CD4-positive, alpha-beta T cell treated with Interleukin-17A for 4 hours (primary cell): Measurements from ENCODE around the gene CLOCK.

ENCODE experiments used
- DNase-seq: peaks from one replicate; pipeline ENCODE4 v3.0.0-alpha.2; 2020; ENCODE audit warnings: mixed read lengths

Gene CLOCK

DNA sequence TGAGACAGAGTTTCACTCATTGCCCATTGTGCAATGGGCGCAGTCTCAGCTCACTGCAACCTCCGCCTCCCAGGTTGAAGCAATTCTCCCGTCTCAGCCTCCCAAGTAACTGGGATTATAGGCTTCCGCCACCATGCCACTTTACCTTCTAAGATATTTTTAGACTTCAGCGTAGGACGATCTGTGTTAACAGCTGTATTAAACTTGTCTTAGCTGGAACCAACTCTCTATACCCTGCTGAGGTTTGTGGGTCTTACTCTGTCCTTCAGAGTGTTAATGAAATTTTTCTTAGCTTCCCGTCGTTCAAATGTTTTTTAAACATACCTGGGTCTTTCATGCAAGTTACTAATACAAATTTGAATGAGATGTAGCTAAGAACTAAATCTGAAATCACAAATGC, 136.3 kb downstream of the CLOCK start:
- no peak for DNase-seq

DNA sequence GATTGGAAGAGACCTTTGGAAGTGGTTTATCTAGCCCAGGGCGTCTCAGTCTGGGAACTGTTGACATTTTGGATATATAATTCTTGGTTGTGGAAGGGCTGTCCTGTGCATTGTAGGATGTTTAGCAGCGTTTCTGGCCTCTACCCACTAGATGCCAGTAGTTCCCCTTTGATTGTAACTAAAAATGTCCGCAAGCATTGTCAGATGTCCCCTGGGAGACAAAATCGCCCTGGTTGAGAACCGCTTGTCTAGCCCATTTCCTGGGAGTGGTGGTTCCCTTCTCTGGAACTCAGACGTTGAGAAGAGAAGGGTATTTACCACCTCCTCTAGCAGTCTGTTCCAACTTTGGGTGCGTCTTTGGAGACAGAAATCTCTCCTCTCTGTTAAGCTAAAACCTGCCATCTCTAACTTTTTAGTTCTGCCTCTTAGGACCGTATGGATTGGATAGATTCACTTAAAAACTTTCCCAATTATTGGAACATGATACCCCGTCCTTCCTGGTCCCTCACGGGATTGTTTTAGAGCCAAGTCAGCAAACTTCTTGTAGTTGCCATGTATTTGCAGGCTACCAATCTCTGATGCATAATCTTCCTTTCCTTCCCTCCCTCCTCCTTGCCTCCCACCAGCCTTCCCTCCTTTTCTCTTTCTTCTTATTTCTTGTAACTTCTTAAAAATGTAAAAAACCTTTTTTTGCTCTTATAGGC, 137.1 kb downstream of the CLOCK start:
- DNase-seq, result peak; percentile 15

DNA sequence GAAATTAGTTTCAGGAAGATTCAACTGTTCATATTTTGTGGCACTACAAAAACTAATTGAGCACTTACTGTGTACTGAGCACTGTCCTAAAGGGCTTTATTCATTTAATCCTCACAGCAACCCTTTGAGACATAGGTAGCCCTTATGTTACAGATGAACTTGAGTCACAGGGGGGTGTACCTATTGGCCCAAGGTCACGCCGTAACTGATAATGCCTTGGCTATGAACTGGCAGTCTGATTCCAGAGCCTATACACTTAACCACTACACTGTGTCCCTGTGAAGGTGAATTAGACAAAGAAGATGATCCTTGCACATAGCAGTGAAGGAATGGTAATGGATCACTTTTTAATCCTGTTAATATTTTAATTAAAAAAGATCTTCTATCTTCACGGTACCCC, 138.9 kb downstream of the CLOCK start:
- no peak for DNase-seq

DNA sequence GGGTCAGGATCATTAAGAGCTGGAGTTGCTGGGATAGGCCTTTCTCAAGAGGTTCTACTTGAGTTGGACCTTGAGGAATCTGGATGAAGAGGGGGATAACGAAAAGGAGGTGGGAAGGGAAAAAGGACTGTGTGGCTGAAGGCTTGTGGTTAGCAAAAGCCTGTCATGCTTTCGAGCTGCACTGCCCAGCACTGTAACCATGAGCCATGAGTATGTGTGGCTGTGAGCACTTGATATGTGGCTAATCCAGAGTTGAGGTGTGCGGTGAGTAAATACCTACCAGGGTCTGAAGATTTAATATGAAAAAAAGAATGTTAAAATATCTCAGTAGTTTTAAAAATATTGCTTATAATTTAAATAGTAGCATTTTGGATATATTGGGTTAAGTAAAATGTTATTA, 139.6 kb downstream of the CLOCK start:
- DNase-seq, result no peak

DNA sequence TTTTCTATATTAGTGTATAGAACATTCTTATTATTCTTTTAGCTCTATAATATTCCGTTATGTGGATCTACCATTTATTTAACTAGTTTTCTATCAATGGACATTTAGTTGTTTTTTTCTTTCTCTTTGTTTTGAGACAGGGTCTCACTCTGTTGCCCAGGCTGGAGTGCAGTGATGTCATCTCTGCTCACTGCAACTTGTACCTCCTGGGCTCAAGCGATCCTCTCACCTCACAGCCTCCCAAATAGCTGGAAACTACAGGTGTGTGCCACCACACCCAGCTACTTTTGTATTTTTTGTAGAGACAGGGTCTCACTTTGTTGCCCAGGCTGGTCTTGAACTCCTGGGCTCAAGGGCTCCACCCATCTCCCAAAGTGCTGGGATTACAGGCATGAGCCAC, 140.2 kb downstream of the CLOCK start:
- no peak for DNase-seq

DNA sequence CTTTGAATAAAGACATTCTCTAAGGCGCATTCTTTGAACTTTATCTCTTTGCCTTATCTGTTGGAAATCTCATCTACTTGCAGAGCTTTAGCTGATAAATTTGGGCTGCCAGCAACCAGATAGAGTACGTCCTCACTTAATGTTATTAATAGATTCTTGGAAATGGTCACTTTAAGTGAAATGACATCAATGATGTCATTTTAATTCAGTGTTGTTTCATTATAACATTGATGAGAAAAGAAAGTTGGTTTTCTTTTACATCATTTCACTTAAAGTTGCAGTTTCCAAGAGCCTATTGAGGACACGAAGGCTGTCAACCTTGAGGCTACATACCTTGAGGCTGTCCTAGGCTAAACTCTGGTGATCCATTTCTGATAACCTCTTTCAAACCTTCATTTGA, 141.6 kb downstream of the CLOCK start:
- no peak for DNase-seq

DNA sequence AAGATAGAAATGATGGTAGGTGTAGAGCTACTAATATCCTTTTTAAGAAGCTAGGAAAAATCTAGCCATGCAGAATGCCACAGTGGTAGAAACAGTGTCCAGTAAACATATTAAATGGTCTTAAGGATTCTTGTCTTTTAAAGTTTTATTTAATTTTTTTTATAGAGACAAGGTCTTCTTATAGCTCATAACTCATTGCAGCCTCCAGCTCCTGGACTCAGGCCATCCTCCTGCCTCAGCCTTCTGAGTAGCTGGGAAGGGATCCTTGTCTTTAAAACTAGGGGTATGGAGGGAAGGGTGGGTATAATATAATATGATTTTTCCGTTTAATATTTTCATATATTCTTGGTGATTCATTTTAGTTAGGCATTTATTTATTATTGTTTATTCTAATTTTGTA, 147.1 kb downstream of the CLOCK start:
- no peak for DNase-seq

DNA sequence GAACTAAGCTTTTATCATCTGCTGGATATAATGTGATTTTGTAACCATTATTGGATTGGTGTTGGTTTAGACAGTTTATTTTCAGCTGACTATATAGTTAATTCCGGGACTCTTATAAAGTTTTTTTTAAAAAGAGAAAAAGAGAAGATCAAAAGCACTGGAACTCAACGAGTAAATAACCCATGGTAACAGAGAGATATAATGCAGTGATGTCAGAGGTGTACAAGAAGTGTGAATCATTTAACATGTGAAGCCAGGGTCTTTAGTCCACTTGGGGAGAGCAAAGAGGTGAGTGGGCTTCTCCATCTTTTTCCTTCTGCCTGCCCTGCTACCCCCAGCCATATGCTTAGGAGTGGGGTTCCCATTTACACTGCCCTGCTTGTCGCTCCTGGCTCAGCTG, 147.7 kb downstream of the CLOCK start:
- DNase-seq, result no peak

DNA sequence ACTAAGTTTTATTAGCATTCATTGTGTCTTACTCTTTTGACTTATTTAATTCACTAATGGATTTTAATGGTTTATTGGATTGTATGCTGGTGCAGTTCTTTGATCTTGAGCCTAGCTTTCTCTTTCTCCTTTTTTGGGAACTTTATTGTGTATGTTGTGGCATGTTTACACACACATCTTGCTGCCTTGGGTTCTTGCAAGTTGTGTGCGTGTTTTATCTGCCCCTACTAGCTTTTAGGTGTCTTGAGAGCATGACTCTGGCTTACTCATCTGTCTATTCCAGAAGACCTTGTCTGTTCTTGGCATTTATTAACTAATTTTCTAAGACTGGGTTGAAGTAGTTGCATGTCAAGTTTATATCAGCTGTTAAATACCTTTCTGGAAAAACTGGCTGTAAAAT, 148.2 kb downstream of the CLOCK start:
- no peak for DNase-seq

DNA sequence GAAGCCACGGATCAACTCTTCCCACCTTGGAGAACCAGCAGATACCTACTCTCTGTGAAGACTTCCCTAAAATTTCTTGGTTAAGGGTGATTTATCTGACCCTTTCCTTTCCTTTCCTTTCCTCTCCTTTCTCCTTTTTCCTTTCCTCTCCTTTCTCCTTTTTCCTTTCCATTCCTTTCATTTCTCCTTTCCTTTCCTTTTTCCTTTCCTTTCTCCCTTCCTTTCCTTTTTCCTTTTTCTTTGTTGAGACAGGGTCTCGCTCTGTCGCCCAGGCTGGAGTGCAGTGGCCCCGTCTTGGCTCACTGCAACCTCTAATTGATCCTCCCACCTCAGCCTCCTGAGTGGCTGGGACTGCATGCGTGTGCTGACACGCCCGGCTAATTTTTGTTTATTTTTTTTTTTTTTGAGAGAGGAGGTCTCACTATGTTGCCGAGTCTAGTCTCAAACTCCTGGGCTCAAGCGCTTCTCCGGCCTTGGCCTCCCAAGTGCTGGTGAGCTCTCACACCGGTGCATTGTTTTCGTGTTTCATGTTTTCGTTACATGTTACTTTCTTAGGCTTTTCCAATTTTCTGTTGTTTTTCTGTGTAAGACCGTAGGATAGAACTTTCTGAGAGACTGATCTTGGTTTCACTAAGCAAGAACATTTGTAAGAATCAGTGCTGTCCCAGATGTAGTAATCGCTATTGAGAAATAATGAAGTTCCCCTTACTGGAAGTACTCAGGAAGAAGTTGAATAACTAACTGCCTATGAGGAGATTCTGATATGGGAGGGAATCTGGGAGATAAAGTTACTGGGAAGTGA, 149.0 kb downstream of the CLOCK start:
- DNase-seq, result no peak

DNA sequence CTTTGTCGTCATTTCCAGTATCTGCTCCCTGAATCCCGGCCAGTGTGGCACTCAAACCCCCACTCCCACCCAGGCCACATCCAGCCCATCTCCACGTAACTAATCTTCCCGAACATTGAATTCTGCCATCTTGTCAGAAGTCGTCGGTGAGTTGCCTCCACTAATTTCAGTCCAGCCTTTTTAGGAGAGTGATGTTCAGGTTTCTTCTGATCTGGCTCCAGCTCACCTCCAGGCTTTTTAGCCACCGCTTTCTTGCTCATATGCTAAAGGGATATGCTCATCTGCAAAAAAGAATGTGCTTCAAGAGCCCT, 149.6 kb downstream of the CLOCK start:
- DNase-seq, result no peak

DNA sequence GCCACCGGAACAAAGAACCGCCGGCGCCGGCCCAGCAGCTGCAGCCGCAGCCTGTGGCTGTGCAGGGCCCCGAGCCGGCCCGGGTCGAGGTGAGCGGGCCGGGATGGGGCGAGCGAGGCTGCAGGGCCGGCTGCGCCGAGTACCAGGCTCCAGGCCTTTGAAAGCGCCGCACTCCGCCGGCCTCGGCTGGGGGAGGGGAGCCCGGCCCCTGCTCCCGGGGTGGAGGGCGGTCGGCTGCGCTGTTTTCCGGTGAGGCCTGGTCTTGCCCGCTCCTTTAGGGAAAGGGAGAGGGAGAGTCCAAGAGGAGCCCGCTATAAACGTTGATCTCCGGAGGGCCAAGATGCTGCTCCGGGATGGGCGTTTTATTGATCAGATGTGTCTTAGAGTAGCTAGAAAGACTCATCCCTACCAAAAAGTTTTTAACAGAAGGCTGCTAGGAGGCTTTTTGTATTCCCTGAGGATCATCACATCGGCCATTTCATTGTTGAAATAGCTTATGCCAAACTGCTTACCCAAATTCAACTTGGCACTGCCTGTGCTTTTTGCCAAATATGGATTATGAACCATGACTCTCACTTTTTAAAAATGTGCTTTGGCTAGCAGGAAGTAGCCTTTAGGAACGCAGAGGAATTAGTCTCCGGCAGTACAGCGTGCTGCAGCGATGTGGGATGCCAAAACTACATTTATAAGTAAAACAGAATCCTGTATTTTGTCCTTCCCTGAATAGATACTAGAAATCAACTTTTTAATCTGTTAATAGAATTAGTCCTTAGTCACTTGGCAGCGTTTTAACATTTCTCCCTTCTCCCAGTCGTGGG, 150.2 kb downstream of the CLOCK start:
- DNase-seq, result peak; percentile 34

DNA sequence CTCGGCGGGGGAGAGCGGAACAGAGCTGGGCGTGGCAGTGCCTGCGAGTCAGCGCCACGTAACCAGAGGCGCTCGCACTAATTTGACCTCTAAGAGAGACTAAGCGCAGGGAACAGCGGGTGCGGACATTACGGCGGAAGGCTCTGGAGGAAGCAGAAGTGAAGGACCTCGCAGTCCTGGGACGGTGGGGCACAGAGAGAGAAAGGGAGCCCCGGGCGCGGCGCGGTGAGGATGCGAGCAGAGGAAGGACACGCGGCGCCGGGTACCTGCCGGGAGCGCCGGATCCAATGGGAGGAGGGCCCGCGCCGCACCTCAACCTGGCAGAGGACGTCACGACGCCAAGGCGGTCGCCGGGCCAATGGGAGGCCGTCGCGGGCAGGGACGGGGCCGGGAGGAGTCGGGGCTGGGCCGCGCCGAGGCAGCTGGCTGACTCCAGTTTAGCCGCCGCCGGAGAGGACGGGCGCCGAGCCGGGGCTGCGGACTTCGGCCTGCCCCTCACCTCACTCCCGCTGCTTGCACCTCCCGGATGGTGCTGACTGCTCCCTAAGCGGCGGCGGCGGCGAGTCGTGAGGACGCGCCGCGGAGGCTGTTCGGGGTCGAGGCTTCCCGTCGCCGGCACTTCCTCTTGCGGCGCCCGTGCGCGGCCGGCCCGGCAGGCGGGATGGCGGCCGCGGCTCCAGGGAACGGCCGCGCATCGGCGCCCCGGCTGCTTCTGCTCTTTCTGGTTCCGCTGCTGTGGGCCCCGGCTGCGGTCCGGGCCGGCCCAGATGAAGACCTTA, 151.0 kb downstream of the CLOCK start, which contains the start of gene TMEM165:
TSS of gene TMEM165 (plus strand) at position 429 of the 779 bp plus-strand sequence. CDS start at position 662, 233 bp downstream.
- peak; percentile 90 for DNase-seq

DNA sequence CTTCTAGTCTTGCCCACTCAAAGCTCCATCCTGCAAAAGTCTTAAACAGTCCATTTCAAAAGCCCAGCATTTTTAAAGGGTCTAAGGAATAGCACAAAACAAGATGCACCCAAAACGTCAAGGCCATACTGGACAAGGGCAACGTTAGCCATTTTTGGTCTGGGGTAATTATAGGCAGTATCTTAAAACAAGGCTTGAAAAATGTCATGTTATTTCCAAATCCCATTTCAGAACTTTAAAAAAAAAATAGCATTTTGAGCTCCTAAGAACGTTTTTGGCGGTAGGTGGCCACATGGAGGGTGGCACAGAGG, 151.5 kb downstream of the CLOCK start:
- no peak for DNase-seq

DNA sequence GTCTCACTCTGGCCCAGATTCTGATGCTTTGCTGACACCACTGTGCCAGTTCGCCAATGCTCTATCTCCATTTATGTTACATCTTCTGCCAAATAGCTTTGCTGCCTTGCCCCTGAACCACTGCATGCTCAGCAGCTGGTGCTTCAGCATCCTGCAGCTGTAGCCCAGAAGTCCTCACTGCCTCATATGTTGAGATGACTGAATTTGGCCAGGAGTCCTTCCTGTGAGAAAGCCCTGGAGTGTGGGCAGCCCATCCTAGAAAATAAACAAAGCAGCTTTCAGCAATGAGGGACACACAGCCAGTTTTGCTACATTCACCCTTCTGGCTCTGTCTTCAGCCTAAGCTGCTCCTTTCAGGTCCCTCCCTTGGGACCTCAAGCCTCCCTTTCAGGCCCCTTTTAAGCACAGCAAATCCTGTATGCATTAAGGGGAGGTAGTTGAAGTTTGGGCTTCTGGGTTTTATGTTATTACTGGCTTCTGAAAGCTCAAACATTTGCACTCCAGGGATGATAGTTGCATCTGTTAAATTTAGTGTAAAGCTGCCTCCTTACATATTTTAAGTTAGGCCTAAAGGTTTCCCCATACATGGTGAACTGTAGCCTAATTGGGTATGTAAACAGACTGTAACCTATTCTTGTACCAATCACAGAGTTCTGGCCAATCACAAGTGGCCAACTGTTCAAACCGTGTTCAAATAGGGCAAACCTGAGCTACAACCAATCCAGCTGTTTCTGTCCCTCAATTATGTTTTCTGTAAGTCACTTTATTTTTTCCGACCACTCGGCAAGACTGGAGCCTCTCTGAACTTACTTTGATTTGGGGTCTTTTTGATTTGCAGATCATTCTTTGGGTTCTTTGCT, 153.0 kb downstream of the CLOCK start:
- DNase-seq, result no peak

DNA sequence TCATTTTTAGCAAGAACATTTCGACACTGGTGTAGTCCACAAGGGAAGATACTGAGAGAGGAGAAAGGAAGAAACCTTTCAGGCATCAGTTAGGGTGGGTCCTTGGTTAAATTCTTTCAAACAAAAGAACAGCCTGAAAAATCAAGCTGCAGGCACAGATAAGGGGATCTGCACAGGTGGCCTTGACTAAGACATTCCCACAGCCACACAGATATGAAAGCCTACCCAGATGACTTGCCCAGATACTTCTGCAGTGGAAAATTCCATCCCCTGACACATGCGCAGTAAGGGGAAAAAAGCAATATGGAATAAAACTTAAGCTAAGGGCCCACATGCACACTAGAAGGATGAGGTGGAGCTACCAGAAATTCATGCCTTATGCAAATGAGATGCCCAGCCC, 159.9 kb downstream of the CLOCK start:
- no peak for DNase-seq

DNA sequence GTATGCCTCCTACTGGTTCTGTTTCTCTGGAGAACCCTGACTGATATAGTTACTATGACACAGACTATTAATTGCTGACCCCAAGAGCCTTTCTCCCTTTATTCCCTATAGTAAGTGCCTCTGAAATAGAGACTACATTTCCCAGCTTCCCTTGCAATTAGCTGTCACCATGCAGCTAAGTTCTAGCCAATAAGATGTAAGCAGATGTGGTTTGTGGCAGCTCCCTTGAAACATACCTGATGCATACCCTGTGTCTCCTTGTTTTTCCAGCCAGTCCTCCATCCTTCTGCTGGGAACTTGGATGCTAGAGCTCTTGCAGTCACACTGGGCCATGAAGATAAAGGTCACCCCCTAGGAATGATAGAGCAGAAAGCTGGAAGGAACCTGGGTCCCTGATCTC, 160.6 kb downstream of the CLOCK start:
- no peak for DNase-seq

DNA sequence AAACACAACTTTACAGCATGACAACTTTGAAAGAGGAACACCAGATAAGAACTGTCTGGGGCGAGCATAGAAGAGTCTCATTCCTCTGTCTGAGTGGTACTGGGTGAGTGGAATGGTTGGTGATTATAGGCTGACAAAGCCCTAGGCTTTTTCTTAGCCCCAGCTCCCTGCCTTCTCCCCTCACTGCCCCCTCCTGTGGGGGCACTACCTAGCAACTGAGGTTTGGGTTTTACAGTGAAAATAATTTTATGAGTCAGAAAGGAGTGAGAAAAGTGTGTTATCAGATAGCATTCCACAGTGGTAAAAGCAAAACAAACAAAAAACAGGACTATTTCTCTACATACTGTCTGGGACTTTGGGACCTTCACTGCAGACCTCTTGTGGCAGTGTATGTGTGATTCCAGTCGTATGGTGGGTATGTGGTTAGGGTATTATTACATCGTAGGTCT, 161.5 kb downstream of the CLOCK start:
- no peak for DNase-seq

DNA sequence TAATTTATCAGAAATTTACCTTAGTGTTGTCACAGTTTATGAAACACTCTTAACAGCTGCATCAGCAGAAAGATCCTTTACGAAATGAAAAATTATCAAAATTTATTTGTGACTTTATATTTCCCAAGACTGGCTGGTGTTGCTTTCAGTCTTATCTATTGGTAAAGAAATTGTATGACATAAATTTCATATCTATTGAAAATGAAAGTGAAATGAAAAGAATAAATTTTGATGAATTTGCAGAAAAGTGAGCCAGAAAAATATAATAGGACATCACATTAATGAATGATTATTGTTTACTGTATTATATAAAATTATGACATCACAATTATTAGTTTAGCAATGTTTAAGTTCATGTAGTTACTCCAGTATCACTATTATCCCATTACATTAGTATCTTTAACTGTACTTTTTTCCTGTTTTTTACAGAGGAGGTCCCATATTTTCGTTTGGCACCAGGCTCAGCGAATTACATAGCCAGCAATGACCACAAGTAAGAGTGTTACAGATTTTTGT, 164.2 kb downstream of the CLOCK start:
- DNase-seq, result no peak

DNA sequence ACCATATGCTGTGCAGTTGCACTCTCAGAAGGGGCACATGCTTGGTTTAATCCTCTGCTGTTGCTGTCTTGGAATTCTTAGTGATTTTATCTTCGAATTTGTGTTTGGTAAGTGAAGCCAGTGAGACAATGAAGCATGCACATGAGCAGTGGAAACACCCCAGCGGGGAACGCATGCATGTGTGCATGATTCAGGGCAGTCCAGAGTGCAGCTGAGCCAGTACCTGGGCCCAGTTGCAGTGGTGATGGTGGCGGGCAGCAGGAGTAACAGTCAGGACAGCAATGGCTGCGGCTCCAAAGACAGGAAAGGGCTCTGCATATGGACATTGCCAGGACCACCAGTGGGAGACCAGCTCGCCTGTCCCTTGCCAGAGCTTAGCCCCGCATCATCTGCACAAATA, 165.2 kb downstream of the CLOCK start:
- no peak for DNase-seq

DNA sequence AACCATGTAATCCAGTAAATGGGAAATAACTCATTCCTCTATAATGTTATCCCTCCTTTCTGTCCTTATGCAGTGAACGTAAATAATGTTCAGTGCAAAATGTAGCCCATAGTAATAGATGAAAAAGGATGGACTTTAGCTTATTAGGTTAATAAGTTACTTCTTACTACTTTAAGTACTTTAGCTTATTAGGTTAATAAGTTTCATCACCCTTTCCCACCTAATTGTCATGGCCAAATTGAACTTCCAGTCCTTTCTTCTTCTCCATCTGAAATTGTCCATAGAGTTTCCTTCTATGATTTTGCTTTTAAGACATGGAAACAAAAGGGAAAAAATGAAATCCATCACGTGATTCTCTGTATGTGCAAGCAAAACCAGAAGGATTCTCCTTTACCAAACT, 166.1 kb downstream of the CLOCK start:
- no peak for DNase-seq
